DMS 273 (cell line): ENCODE measurements around the gene TEX261.

ENCODE experiments used
- DNase-seq: peaks from one replicate; lab custom pipeline; 2025; ENCODE audit not compliant: unreplicated experiment; lab: John Stamatoyannopoulos, UW

The TEX261 gene

DNA sequence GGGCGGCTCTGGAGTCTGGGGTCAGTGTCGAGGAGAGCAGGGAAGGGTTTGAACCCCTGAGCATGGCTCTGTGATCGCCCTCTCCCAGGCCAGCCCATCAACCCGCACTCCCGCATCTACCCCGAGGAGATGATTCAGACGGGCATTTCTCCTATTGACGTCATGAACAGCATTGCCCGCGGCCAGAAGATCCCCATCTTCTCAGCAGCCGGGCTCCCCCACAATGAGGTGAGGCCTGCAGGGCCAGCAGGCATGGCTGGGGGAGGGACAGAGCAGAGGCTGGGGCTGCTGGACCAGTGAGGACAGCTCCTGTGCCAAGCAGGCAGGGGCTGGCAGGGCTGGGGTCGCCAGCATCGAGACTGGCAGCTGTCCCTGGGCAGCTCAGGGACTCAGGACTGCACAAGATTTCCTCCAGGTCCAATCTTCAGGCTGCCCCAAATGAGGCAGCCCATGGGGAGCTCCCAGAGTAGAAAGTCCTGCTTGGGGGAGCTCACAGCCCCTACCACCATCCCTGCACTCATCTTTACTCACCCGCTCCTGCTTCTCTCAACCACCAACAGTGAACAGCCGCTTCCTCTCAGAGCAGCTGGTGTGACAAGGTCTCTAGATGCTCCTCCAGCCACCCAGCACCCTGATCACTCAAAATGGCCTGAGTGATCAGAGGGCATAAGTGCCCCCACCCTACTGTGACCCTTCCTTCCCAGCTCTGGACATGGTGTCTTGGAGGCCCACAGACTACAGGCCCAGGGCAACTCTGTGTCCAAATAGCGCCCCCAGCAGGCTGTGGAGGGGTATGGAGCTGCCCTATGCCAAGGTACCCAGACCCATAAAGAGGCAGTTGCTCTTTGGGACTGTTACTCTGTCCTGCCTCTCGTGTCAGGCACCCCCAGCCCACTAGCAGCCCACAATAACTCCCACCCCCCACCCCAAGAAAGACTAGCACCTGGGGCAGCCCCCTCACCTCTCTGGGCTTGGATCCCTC is 34.5 kb downstream of the TEX261 start:
- DNase-seq: peak; percentile 26

DNA sequence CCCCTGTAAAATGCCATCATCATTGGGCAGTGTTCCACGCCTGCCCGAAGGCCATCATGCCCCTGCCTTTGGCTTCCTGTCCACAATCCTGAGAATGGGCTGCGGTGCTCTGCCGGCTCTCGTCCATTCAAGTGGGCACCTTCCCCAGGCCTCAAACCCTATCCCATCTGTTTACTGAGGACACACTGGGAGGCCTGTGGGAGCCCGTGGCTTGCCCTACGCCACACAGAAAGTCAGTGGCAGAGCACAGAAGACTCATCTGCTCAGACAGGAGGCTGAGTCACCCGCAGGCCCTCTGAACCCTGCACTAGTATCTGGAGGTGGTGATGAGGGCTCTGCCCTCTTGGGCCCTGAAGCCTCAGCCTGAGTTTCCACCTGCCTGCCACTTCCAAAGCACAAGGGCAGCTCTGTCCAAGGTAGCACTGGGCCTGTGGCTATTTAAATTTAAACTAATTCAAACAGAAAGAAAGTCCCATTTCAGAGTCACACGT is 35.4 kb downstream of the TEX261 start:
- DNase-seq: no peak

DNA sequence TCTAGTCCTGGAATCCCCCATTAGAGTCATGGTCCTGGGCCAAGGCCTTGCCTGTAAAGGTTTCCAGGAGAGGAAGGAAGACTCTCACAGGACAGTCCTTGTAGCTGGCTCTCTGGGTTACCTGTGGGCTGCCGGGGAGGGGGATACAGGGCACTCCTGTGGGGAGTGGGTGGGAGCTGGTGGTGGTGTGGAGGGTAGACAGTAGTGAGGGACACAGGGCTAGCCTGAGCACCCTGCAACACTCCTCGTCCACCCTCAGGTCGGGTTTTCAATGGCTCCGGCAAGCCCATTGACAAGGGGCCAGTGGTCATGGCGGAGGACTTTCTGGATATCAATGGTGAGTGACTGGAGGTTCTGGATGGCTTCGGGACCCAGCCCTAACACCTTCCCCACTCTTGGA is 35.9 kb downstream of the TEX261 start:
- DNase-seq: no peak

DNA sequence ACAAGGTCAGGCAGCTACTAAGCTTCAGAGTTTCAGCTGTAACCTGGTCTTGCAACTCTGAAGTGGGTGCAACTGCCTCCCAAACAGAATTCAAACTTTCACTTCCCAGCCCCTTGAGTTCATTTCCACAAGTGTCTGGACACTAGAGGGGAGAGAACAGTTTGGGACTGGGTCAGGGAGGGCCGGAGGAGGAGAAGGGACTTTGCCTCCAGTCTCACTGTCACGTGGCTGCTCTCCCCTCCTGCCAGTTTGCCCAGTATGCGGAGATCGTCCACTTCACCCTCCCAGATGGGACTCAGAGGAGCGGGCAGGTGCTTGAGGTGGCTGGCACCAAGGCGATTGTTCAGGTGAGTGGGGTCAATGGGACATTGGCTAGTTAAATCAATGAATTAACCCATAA is 36.9 kb downstream of the TEX261 start:
- DNase-seq: no peak

DNA sequence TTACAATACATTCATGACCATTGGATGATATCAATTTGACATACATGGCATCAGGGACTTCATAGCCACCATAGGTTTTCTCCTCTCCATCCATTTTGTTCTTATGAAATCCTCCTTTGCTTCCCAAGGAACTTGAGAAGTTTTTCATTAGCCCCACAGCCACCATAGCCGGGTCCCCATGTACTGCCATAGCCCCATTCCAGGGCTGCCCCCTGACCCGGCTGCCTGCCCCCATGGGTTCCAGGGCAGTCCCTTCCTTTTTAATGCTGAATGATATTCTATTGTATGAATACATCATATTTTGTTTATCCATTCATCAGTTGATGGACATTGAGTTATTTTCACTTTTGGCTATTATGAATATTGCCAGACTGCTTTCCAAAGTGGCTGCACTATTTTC is 38.5 kb downstream of the TEX261 start:
- no peak for DNase-seq

DNA sequence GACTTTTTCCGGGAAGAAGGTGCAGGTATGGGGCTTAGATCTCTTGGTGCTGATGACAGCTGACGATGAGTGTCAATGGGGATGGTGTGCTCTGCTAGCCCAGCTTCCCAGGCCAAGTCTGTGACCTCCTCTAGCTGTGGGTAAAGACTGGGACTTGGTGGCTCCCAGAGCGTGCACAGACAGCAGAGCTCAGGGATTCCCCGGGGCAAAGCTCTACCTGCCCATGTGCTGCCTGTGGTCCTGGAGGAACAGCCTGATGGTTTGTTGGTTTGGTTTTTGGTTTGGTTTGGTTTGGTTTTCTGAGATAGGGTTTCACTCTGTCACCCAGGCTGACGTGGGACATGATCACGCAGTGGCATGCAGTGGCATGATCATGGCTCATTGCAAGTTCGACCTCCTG is 39.8 kb downstream of the TEX261 start:
- no peak for DNase-seq

DNA sequence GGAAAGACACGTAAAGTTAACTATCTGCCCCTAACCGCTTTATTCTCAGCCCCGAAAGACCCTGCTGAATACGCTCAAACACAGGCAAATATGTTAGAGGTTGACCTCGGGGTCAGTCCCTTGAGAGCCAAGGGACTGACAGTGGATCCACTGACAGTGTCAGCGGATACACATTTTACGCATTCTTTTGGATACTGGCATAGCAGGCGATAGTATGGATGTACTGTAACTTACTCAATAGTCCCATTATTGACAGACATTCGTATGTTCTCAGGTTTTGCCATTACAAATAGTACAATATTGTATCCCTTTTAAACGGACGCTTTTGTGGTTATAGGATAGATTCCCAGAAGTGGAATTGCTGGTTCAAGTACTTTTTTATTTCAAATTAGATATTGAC is 45.6 kb downstream of the TEX261 start:
- DNase-seq: no peak

DNA sequence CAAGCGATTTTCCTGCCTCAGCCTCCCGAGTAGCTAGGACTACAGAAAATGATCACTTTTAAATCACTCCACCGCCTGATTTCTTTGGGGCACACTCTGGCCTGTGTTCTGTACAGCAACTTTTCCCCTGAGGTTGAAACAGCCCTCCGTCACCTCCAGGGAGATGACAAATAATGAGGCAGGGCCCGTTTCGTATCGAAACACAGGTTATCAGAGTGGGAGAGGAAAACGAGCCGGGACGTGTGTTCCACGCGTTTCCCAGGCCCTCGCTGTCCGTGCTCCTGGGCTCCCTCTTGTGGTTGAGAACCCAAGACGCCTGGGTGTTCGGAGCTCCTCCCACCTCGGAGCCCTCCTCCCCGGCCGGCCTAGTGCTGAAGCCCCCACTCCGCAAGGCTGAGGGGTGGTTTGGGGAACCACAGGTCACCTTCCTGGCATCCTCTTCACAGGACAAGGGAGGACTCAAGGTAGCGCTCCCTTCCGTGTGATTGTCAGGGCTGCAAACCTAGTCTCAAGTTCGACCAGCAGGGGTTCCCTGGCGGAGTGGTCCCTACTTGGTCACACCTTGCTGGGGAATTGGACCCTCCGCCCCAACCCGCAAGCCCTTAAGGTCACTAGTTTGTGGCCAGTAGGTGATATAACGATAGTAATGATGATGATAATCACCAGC is 46.2 kb downstream of the TEX261 start:
- peak; percentile 93 for DNase-seq

DNA sequence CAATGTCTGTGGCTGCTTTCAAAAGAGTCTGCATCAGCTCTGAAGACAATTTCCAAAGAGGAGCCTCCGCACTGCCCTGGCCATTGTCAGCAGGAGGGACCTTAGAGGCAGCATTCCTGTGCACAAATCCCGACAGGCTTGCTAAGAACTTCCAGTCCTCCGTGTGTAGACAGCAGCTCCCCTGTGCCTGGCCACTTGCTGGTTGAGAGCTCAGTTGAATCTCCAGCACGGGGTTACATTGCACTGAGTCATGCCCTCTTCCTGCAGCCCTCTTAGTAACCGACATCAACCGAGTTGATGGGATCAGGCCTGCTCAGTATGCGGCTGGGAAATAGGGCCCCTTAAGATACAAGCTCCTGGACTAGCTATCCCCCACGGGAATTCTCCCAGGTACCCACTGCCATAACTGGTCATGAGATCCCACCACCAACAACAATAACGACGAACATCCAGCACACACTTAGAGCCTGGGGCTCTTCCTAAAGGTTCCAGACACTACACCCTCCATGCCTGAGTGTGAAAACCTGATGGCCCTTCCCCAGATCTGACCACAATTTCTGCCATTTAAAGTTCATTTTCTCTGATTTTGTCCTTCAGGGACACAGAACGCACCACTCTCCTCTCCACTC is 47.0 kb downstream of the TEX261 start:
- no peak for DNase-seq

DNA sequence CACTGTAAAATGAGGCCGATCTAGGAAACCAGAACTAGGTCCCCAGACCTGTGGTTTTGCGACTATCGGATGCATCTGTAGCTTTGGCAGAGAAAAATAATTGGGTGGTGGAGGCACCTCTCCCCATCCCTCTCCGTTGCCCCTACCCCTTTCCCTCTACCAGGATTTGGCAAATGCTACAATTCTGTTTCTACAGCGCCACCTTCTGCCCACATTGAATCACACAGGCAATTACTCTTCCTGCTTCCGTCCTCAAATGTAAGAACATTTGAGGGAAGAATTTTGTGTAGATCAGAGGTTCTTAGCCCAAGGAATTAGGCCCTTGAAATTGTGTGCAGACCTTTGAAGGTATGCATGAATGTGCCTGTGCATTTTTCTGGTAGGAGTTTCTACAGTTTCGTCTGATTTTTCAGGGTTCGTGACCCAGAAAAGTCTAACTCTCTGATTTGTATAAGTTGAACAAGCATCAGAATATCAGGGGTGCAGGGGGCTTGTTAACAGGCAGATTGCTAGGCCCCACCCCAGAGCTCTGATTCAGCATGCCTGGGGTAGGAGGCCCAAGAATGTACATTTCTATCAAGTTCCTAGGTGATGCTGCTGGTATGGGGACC is 47.7 kb downstream of the TEX261 start:
- DNase-seq: peak; percentile 85

DNA sequence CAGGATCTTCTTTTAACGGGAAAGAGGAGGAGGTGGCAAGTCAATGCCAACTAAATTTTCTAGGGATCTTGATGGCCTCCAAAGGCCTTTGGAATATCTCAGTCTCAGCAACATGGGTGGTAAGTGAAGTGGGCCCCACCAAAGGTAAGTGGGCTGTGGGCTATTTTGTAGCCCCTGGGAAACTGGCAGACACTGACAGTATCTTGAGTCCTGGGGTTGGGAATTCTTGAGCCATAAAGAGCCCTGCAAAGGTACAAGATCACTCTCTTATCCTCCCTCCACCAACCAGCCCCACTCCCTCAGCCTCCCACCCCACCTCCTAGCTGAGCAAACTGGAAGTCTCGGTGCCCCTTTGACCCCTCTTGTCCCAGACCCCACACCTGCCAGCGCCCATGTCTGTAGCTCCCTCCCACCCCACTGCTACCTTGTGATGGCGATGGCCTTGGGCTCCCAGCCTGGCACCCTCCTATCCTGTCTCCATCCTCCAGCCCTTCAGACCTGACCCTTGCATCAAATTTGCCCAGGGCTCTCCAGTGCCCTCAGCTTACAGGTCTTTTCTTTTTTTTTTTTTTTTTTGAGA is 50.5 kb downstream of the TEX261 start:
- no peak for DNase-seq

DNA sequence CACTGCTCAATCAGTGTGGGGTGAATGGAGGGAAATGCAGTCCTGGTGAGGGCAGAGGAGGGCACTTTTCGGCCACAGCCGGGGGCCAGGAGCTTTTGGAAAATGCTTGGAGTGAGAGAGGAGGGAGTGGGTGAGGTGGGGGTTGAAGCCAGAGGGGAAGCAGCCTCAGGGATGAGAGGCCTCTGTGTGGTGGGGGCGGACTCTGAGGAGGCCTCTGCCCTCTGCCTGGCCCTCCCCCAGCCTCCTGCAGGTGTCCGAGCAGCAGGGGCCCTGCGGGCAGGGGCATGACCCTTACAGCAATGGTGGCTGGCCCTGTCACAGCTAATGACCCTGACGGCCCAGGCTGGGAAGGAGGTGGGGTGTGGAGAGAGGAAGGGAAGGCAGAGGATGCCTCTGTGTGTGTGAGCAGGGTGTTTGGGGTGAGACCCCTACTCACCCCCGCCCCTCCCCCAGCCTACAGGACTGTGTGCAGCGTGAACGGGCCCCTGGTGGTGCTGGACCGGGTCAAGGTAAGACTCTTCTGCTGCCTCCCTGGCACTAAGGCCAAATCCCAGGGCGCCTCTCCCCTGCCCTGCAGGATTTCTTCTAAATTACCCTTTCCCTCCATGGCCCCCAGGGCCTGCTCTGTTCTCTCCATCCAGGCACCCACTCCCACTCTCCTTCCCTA is 51.3 kb downstream of the TEX261 start:
- DNase-seq: no peak

DNA sequence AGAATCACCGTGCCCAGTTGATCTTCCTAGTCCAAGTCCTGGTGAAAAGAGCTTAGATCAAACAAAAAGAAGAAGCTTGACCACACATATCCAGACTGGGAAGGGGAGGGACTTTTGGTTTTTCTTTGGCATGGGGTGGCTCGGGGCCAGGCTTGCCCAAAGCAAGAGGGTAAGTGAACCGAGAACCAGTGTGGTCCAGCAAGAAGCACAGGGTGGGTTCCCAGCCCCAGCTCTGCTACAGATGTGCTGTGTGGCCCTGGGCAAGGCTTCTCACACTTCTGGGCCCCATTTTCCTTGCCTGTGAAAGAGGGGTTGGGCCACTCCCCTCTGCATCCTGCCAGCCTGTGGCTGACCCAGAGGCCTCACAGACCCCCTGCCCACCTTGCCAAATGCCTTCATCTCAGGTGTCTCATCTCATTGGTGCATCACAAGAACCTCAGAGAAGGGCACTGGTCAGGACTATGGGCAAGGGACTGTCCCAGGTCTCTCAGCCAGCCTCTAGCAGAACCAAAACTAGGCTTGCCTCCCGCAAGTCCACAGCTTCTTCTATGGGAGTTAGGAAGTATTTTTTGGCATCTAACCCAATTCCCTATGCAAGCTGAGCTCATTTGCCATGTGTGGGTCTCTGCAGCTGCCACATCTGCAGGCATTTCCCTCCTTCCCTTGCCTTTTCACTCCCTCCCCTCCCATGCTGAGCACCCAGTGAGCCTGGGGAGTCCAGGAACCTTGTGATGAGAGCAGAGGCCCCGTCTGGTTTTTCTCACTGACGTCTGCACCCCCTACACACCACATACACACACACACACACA is 52.1 kb downstream of the TEX261 start:
- DNase-seq: peak; percentile 54

DNA sequence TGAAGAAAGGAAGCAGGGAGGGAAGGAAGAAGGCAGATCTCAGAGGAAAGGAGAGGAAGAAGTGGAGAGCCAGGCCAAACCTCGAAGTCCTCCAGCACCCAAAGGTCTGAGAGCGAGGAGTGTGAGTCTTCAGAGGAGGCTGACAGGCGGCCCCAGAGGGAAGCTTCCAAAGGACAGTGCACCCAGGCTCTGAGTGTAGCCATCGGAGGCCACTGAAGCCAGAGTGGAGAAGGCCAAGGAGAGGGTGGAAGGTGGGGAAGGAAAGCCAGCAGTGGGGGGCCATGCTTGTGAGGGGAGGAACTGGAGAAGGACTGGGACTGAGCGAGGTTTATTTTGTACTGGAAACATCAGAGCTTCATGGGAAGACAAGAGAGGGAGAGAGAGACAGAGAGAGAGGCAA is 53.0 kb downstream of the TEX261 start:
- no peak for DNase-seq

DNA sequence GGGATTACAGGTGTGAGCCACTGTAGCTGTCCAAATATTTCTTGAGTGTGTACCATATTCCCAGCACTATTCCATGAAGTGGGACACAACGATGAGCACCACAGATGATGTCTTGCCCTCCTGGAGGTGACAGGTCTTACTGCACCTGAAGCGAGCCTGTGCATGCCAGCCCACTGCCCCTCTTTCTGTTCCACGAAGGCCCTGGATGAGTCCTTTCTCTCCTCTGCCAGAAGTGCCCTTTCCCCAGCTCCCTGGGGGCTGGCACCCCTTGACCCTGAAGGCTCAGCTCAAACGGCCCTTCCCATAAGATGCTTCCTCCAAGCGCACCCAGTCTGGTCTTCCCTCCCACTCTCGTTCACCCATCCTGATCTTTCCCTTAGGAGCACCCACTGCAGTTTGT is 53.5 kb downstream of the TEX261 start:
- DNase-seq: no peak

DNA sequence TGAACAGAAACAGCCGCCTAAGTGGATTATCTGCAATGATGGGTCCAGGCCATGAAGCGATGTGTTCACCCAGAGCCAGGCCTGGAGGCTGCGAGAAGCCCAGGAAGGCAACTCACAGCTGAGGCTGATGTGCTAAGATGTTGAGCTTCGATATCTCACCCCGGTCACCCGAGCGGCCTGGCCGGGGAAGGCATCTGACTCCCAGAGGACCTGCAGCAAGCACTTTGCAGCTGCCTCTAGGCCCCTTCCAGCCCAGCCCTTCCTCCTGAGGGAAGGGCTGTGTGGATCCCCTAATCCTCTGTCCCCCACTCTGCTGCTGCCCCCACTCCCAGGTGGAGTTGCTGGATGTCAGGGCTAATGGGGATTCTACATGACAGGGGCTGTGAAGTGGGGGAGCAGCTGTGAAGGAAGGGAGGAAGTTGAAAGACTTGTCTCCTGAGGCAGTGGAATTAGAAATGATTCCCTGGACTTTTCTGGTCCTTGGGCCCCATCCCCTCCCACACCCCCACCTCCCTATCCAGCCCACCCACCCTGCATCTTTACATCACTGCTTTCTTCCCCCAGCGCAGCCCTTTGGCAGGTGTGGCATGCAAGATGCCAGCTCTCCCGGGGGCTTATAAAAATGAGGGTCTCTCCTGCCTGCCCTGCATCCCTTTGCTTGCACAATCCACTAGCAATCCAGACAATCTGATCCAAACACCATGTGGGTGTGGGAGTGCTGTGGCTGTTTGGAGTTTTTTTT is 54.7 kb downstream of the TEX261 start:
- DNase-seq: no peak

DNA sequence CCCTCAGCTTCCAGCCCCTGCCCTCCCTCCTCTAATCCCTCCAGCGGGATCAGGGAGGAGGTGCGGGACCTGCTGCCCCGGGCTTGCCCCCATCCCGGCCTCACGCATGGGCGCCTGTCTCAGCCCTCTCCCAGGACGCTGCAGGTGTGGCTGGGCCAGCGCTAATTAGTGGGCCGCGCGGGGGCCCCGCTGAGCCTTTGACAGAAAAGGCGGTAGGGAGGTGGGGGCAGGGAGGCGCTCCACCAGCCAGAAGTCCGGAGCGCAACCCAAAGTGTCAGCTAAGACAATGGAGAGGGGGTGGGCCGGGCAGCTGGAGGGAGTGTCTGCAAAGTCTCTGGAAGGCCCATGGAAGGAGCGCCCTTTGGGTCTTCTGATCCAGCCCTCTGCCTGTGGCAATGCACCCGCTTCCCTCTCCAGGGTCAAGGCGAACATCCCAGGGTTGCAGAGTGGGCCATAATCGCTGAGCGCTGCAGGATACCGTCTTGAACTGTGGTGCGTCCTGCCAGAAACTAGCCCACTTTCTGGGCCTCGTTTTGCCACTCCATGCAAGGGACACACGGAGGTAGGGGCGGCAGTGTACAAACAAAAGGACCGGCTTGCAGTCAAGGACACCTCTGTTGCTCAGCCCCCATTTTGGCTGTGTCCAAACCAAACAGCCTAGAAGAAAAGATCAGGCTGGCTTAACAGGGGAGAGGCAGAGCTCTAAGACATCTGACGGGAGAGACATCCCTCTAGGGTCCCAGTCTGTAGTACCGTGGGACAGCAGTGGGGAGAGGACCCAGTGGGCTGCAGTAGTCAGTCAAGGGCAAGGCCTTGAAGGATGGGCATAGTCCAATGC is 55.5 kb downstream of the TEX261 start:
- no peak for DNase-seq

DNA sequence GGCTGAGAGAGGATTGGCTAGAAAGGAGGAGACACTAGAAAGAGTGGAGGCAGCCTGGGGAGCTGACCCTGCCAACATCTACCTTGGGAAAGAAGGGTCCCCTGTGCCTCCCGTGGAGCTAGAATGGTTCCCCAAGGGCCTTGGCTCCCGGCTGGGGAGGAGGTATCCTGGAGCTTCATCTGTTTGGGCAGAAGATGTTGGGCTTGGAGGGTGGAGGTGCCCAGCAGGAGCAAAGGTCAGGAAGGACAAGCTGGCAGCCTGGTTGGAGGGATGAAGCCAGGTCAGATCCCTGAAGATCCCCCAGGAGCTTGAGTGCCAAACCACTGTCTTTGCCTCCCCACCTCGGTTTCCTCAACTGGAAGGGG is 56.1 kb downstream of the TEX261 start:
- DNase-seq: no peak
